Activated CD4-positive, alpha-beta T cell treated with anti-CD3 and anti-CD28 coated beads, Interleukin-2, amount 50 U/mL, for 24 hours (primary cell): ENCODE measurements around the gene DPAGT1.
"Not testable (repeated sequence)": the region's sequence is repeated elsewhere in the genome, so short reads cannot be mapped to it uniquely, and the experiment has no call there.

Experiments used
- DNase-seq, 2 donors: peaks; one replicate each; pipeline ENCODE4 v3.0.0-alpha.2; 2020; ENCODE audit warnings: low read depth in 1 of 2, low spot score in 1 of 2

The DPAGT1 gene

DNA sequence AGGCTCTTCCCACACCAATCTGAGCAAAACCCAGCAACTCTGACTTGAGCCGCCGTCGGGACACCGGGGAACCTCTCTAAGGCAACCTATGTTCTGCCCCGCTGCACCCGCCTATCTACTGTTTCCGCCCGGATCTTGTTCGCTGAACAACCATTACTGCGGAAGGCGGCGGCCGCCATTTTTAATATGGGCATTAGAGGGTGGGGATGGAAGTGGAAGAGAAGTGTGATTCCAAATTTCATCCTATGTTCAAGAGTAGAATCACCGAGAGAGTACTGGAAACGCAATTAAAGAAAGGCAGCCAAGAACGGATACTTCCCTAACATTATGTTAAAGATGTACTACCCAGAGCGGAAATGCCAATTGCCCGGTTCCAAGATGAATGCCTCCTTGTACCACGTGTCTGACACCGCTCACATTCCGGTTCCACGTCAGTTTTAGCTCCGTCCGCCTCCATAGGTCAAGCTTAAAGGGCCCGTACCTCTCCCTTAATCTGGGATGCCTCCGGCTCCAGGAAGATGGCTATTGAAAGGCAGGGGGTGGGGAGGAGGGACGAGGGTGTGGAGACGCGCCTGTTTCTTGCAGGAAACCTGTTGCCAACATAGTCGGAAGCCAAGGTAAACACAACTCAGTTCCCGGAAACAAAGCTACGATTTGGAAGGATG, at the start of gene DPAGT1:
Gene DPAGT1, minus strand, starts transcription at position 95 of the 665 bp plus-strand sequence. CDS start 198 bp downstream, outside the sequence.
- peak; percentile 72 to 83 for DNase-seq

- DNase-seq = no peak
Observed at GRCh38 chr11:119149786-119150275, 48.2 kb upstream of the DPAGT1 start.

- DNase-seq = no peak
Observed at GRCh38 chr11:119149018-119149785, 47.5 kb upstream of the DPAGT1 start, which contains the start of gene ABCG4. TSS of gene ABCG4 (plus strand) at chr11:119149052. CDS start at chr11:119149966, 914 bp downstream.

- no peak for DNase-seq
Observed at GRCh38 chr11:119148720-119149017, 47.0 kb upstream of the DPAGT1 start.

DNA sequence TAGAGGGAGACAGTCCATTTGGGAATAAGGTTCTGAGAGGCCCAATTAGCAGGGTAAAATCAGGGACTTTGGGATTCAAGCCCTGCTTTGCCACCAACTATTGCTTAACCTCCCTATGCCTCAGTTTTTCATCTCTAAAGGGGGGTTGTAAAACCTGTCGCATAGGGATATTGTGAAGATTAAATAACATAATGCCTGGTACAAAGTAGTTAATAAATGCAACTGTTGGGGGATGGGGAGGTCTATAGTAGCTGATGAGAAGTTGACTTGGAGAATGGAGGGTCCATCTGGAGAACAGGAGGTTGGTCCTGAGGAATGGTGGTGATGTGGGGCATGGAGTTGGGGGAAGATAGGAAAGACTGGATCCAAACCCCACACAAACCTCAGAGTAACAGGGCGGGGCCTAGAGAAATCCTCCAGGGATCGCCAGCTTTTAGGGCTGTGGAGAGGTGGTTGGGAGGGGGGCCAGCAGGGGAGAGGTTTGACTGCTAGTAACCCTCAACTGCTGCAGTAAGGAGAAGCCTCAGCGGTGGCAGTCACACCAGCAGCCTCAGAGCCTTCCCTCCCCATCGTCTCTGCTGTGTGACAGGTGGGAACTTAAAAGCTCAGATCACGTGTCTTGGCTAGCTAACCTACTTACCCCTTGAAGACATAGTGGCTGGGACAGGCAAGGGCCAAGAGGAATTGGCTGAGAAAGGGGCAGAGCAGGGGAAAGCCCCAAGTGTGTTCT, 46.1 kb upstream of the DPAGT1 start:
- DNase-seq = no peak

- no peak for DNase-seq
Observed at GRCh38 chr11:119145551-119145950, 43.9 kb upstream of the DPAGT1 start.

- no peak for DNase-seq
Observed at GRCh38 chr11:119144825-119145486, 43.3 kb upstream of the DPAGT1 start.

DNA sequence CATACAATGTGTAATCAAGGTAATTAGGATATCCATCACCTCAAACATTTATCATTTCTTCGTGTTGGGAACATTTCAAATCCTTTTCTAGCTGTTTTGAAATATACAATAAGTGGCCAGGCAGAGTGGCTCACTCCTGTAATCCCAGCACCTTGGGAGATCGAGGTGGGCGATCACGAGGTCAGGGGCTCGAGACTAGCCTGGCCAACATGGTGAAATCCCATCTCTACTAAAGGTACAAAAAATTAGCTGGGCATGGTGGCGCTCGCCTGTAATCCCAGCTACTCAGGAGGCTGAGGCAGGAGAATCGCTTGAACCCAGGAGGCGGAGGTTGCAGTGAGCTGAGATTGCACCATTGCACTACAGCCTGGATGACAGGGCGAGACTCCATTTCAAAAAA, 37.6 kb upstream of the DPAGT1 start:
- not testable (repeated sequence) for DNase-seq

- DNase-seq = no peak
Observed at GRCh38 chr11:119134389-119134978, 32.8 kb upstream of the DPAGT1 start.

DNA sequence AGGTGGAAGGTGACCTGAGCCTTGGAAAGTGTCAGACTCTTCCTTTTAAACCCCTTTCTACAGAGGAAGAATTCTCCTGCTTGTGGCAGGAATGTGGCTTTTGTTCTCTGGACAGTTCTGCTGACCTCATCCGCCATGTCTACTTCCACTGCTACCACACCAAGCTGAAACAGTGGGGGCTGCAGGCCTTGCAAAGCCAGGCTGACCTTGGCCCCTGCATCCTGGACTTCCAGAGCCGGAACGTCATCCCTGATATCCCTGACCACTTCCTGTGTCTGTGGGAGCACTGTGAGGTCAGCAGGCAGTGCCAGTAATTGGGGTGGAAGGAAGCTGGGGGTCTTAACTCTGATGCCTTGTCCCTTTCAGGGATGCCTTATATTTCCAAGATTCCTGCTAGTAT, 29.0 kb upstream of the DPAGT1 start:
- no peak for DNase-seq

GRCh38 chr11:119126675-119127268, 25.1 kb upstream of the DPAGT1 start:
- no peak for DNase-seq

DNA sequence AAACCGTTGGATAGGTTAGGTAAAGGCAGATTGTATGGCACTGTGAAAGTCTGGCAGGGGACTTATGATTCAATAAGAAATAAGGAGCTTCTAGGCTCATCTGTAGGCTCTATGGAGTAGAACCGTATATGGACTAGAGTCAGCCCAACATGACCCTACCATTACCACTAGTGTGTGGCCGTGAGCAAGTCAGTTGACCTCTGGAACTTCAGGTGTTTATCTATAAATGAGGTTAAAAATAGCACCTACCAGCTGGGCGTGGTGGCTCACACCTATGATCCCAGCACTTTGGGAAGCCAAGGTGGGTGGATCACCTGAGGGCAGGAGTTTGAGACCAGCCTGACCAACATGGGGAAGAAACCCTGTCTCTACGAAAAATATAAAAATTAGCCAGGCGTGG, 24.2 kb upstream of the DPAGT1 start:
- no peak for DNase-seq

DNA sequence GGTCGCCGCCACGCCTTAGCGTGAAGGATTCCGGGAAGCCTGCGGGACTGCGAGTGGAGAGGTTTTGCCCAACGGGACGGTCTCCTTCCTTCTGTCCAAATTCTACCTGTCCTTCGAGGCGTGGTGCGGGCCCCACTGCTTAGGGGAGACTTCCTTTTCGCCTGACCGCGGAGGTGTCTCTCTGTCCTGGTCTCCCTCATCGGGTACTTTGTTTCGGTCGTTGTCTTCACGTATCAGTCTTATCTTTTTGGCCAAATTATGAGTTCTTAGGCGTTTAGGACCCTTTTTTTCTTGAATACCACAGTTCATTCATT, 20.1 kb upstream of the DPAGT1 start:
- no peak for DNase-seq

- DNase-seq = peak; percentile 99 to 100
Observed at GRCh38 chr11:119121008-119121810, 19.6 kb upstream of the DPAGT1 start, which contains the start of gene HINFP. TSS of gene HINFP (plus strand) at chr11:119121580. CDS start at chr11:119126945, 5,365 bp downstream.

DNA sequence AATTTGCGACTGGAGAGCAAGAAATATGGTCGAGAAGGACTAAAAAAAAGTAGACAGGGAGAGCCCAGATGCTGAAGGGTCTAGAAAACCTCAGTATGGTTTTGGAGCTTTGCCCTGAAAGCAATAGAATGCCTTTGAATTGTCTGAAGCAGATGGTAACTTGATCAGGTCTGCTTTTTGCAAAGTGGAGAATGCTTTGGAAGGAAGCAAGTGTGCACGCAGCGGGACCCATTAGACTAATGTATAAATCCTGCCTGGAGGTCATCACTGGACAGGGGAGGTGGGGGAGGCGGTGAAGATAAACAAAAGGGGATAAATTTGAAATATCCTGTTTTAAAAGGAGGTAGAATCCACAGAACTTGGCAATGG, 19.0 kb upstream of the DPAGT1 start:
- no peak for DNase-seq

DNA sequence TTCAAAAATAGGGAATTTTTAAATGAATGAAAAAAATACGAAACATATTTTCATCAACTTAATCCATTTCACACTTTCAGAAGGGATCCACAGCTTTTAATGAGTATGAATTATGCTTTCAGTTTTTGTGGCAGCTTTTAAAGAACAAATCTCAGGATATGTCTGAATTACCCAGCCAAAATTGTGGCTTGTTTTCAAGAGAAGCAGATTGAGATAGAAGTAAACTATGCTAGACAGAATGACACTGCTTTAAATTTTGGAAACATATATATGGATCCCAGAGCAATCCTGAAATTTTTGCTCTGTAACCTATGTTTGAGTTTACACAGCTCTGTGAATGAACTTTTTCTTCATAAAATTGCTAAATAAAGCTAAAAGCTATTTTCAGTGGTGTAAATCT, 17.3 kb upstream of the DPAGT1 start:
- no peak for DNase-seq

DNA sequence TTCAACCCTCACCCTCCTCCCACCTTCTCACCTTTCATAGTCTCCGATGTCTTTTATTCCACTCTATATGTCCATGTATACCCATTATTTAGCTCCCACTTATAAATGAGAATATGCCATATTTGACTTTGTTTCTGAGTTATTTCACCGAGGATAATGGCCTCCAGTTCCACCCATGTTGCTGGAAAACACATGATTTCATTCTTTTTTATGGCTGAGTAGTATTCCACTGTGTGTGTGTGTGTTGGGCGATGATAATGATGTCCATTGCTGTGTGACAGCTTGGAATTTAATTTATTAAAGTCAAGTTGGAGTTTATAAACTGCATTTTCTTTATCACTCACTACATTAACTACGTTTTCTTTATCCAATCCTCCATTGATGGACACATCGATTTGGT, 16.6 kb upstream of the DPAGT1 start:
- DNase-seq = no peak

DNA sequence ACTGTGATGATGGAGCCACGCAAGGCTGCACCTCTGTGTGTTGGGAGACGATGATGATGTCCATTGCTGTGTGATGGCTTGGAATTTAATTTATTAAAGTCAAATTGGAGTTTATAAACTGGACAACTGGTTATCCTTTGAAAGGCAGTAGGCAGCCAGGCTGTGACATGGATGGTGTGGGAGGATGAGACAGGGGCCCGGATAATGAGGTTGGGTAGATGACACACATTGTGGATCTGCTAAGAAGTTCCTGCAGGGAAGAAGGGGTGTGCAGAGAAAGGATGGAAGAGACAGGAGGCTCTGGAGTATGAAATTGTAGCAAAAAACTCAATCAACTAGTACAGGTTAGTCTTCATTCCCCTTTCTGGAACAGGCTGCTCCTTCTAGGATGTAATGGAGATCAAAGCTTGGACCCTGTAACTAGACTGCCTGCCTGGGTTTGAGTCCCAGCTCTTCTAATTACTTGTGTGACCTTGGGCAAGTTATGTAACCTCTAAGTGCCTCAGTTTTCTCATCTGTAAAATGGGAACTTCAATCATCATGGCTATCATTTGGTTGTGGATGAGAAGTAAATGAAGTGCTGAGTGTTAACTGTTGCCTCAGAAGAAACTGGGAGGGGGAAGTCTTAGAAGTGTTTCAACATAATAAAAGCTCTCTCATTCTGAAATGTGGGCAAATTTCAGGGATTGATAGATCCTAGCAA, 15.5 kb upstream of the DPAGT1 start:
- DNase-seq = no peak

- DNase-seq = no peak
Observed at GRCh38 chr11:119116601-119117000, 14.9 kb upstream of the DPAGT1 start.
